Gastroesophageal sphincter (tissue), 4 donors: ENCODE data around the gene THY1. TPM values are rescaled to one million over a fixed set of nuclear protein-coding genes. Genes with fewer than 3 reads are reported as not detected.
"Not testable (repeated sequence)": the region's sequence is repeated elsewhere in the genome, so short reads cannot be mapped to it uniquely, and the experiment has no call there.

Experiments
- ATAC-seq: fragments of 150-250 bp; one replicate; pipeline ENCODE4 v1.9.1; 2016; ENCODE audit warnings: mild to moderate bottlenecking, moderate library complexity
- H3K27ac ChIP-seq, 4 donors: fragments of 200-600 bp; sonication (generic) in 3 of 4; 1 replicate in 3 of 4; 2 replicates in 1 of 4; pipeline ENCODE4 v1.5.1; 2016 to 2019
- H3K27me3 ChIP-seq: fragments of 200-600 bp; sonication (generic); one replicate; pipeline ENCODE4 v1.5.1; 2019
- H3K36me3 ChIP-seq, 2 donors: fragments of 200-600 bp; sonication (generic); one replicate each; pipeline ENCODE4 v1.5.1; 2019; ENCODE audit warnings: control low read depth in 1 of 2
- H3K4me1 ChIP-seq, 3 donors: fragments of 200-600 bp; sonication (generic); 1 replicate in 2 of 3; 2 replicates in 1 of 3; pipeline ENCODE4 v1.5.1; 2016 to 2019; ENCODE audit warnings: control low read depth in 2 of 3
- H3K4me3 ChIP-seq, 2 donors: fragments of 200-600 bp; sonication (generic); one replicate each; pipeline ENCODE4 v1.5.1; 2019; ENCODE audit warnings: mild to moderate bottlenecking in 1 of 2, moderate library complexity in 1 of 2
- H3K9me3 ChIP-seq, 3 donors: fragments of 200-600 bp; sonication (generic); one replicate each; pipeline ENCODE4 v1.5.1; 2017 to 2019; ENCODE audit warnings: control low read depth in 2 of 3
- EP300 ChIP-seq: sonication (generic); formaldehyde crosslinking; IDR thresholded peaks from one replicate; pipeline ENCODE4 v1.6.1; 2017; ENCODE audit warnings: antibody characterized with exemption, mild to moderate bottlenecking
- POLR2A ChIP-seq, 2 donors: fragments of 450-650 bp; IDR thresholded peaks; one replicate each; pipeline ENCODE4 v1.6.1; 2017; ENCODE audit warnings: antibody characterized with exemption in 2 of 2, mild to moderate bottlenecking in 2 of 2, moderate library complexity in 1 of 2
- POLR2AphosphoS5 ChIP-seq: sonication (generic); formaldehyde crosslinking; IDR thresholded peaks from one replicate; pipeline ENCODE4 v1.6.1; 2017; ENCODE audit warnings: antibody characterized with exemption
- WGBS, 2 donors: methylation state at CpG; one replicate each; pipeline ENCODE4 v1.1.5; 2018; ENCODE audit warnings: low coverage in 1 of 2; 5-methylcytosine and 5-hydroxymethylcytosine counted together
- total RNA-seq, 4 donors: library from RNA; depleted of rRNA; stranded (reverse); fragments of >200 nt; gene quantifications; one replicate each; pipeline ENCODE4 v1.1.0, GENCODE V29; 2016
- TF ChIP-seq, protein P1 (sequence below), 4 experiments: fragments of 200-600 bp in 2 of 4; fragments of 450-650 bp in 2 of 4; sonication (generic) in 1 of 4; IDR thresholded peaks; one replicate each; pipeline ENCODE4 v1.5.1; 2017 to 2019; ENCODE audit warnings: antibody characterized with exemption in 4 of 4, mild to moderate bottlenecking in 2 of 4, moderate library complexity in 2 of 4

Gene THY1
- total RNA-seq, 4 donors from 2014 or later, result 2.5 to 34.5 (median 16.8) TPM

DNA sequence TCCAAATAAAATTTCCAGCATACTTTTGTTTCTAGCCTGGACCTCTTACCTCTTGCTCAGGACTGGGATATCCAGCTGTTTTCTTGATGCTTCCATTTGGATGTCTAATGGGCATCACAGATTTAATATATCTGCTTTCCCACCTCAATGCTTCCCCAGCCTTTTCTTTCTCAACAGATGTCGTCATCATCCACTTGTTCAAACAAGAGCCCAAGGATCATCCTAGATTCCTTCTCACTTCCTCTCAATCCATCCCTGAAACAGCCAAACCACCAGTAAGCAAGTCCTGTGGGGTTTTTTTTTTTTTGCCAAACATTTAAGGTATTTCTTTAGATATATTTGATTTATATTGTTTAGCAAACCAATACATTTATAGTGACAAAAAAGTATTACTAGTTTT, 12.5 kb downstream of the THY1 start:
- 83% methylated on average over 1 of the region's 1 CpG; no CpG with 5 or more reads in 1 of the 2 donors for WGBS, 2 donors
- Histone ChIP-seq H3K9me3 (no peaks in the 10 kb centered on the region), H3K36me3 (peaks cover 0 to 35% of the 10 kb centered on the region in 2 donors), H3K27ac (no peak overlapping the region), H3K4me1 (no peaks in the 10 kb centered on the region), H3K27me3 (no peaks in the 10 kb centered on the region), H3K4me3 (no peak overlapping the region)
- ATAC-seq, result no peak
- TF ChIP-seq POLR2A (IDR thresholded peaks at IDR 0.05) (no peak), EP300 (no peak), POLR2AphosphoS5 (no peak)
- TF ChIP-seq, protein P1, sequence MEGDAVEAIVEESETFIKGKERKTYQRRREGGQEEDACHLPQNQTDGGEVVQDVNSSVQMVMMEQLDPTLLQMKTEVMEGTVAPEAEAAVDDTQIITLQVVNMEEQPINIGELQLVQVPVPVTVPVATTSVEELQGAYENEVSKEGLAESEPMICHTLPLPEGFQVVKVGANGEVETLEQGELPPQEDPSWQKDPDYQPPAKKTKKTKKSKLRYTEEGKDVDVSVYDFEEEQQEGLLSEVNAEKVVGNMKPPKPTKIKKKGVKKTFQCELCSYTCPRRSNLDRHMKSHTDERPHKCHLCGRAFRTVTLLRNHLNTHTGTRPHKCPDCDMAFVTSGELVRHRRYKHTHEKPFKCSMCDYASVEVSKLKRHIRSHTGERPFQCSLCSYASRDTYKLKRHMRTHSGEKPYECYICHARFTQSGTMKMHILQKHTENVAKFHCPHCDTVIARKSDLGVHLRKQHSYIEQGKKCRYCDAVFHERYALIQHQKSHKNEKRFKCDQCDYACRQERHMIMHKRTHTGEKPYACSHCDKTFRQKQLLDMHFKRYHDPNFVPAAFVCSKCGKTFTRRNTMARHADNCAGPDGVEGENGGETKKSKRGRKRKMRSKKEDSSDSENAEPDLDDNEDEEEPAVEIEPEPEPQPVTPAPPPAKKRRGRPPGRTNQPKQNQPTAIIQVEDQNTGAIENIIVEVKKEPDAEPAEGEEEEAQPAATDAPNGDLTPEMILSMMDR (IDR thresholded peaks at IDR 0.05), result no peak

DNA sequence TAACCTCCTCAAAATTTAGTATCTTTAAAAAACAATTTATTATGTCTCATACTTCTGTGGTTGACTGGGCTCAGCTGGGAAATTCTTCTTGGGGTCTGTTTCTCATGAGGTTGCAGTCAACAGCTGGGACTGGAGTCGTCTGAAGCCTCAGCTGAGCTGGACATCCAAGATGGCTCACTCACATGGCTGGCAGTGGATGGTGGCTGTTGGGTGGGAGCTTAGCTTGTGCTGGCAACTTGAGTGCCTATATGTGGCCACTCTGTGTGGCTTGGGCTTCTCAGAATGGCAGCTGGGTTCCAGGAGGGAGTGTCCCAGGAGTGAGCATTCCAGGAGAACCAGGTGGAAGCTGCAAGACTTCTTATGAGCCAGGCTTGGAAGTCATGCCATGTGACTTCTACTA, 13.2 kb downstream of the THY1 start:
- Histone ChIP-seq H3K36me3 (peaks cover 0 to 35% of the 10 kb centered on the region in 2 donors), H3K4me3 (no peak overlapping the region), H3K27ac (no peak overlapping the region), H3K27me3 (no peaks in the 10 kb centered on the region), H3K4me1 (no peaks in the 10 kb centered on the region), H3K9me3 (no peaks in the 10 kb centered on the region)
- no peak for ATAC-seq
- no CpG with 5 or more reads among the region's 1 CpG for WGBS, 2 donors
- TF ChIP-seq POLR2AphosphoS5 (no peak), EP300 (no peak), POLR2A (IDR thresholded peaks at IDR 0.05) (no peak)
- TF ChIP-seq, protein P1 (IDR thresholded peaks at IDR 0.05), result no peak

DNA sequence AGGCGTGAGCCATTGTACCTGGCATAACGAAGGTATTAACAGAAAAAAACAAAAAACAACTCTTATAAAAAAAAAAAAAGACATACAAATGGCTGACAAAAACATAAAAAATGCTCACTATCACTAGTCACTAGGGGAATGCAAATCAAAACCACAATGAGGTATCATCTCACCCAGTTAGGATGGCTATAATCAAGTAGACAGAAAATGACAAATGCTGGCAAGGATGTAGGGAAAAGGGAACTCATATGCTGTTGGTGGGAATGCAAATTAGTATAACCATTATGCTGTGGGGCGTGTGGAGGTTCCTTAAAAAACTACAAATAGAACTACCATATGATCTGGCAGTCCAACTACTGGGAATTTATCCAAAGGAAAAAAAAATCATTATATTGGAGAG, 17.0 kb downstream of the THY1 start:
- Histone ChIP-seq H3K4me1 (no peaks in the 10 kb centered on the region), H3K27me3 (no peaks in the 10 kb centered on the region), H3K27ac (no peak overlapping the region), H3K36me3 (peaks cover 0 to 12% of the 10 kb centered on the region in 2 donors), H3K4me3 (no peak overlapping the region), H3K9me3 (peaks cover 0 to 9% (median 0%) of the 10 kb centered on the region in 3 donors)
- 69 to 83% methylated on average over 1 of the region's 3 CpGs for WGBS, 2 donors
- TF ChIP-seq POLR2A (IDR thresholded peaks at IDR 0.05) (no peak), POLR2AphosphoS5 (no peak), EP300 (no peak)
- TF ChIP-seq, protein P1 (IDR thresholded peaks at IDR 0.05), result no peak
- ATAC-seq, result no peak

DNA sequence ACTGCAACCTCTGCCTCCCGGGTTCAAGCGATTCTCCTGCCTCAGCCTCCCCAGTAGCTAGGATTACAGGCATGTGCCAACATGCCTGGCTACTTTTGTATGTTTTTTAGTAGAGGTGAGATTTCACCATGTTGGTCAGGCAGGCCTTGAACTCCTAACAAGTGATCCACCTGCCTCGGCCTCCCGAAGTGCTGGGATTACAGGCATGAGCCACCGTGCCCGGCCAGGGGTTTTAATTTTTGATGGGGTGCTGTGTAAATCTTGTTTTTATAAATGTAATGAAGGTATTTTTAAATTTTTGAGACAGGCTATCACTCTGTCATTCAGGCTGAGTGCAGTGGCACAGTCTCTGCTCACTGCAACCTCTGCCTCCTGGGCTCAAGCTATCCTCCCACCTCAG, 17.5 kb downstream of the THY1 start:
- WGBS, 2 donors, result 92 to 96% methylated on average over 4 to 6 of the region's 6 CpGs
- ATAC-seq, result not testable (repeated sequence)

DNA sequence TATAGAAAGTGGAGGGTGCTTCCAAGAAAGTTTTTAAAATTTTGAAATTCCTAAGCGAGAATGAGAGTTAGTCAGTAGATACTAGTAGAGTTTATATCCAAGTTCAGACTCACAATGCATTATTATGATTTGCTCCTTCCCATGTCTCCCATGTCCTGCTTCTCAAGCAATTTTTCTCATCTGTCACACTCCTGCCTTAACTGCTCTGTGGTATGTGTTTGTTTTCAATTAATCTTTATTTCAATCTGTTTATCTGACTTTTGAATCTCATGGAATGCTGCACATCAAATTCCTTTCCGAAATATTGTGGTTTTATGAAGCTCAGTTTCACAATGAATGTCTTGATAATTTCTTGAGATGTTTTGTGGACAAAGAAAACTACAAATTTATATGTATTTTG, 18.1 kb downstream of the THY1 start:
- H3K4me1 ChIP-seq, result no peaks in the 10 kb centered on the region
- no peak overlapping the region for H3K4me3 ChIP-seq
- H3K27me3 ChIP-seq, result no peaks in the 10 kb centered on the region
- H3K9me3 ChIP-seq, result peaks cover 0 to 16% (median 0%) of the 10 kb centered on the region in 3 donors
- 61 to 76% methylated on average over 2 of the region's 2 CpGs for WGBS, 2 donors
- H3K36me3 ChIP-seq, result peaks cover 0 to 6% of the 10 kb centered on the region in 2 donors
- ATAC-seq, result no peak
- no peak overlapping the region for H3K27ac ChIP-seq
- TF ChIP-seq EP300, result no peak
- no peak for TF ChIP-seq POLR2AphosphoS5
- no peak for TF ChIP-seq POLR2A (IDR thresholded peaks at IDR 0.05)
- TF ChIP-seq, protein P1 (IDR thresholded peaks at IDR 0.05), result no peak

More for the DNA sequence above, 17.5 kb downstream of the THY1 start:
- not testable (repeated sequence) for H3K4me3 ChIP-seq, H3K27ac ChIP-seq, H3K27me3 ChIP-seq, H3K4me1 ChIP-seq
- H3K9me3 ChIP-seq, result peaks cover 0 to 14% (median 0%) of the 10 kb centered on the region in 3 donors
- H3K36me3 ChIP-seq, result peaks cover 0 to 12% of the 10 kb centered on the region in 2 donors
